K562 (cell line): Measurements from ENCODE around the gene SPAG9. TPM values are rescaled to one million over a fixed set of nuclear protein-coding genes. Genes with fewer than 3 reads are reported as not detected.

Experiments used
- ADNP ChIP-seq: fragments of 200-800 bp; sonication (Bioruptor generic); IDR thresholded peaks from 2 replicates; pipeline ENCODE4 v1.6.1; 2016; ENCODE audit warnings: missing genetic modification characterization, missing compliant biosample characterization
- BRD9 ChIP-seq: fragments of 450-650 bp; IDR thresholded peaks from 2 replicates; pipeline ENCODE4 v1.6.1; 2018; ENCODE audit warnings: low read depth; ENCODE audit not compliant: partially characterized antibody
- CREB5 ChIP-seq: fragments of 250-450 bp; sonication (Bioruptor Pico); IDR thresholded peaks from 2 replicates; pipeline ENCODE4 v1.5.0; 2020; ENCODE audit warnings: mild to moderate bottlenecking
- ERF ChIP-seq: fragments of 450-650 bp; formaldehyde crosslinking; IDR thresholded peaks from 2 replicates; pipeline ENCODE4 v1.4.0; 2020; ENCODE audit warnings: mild to moderate bottlenecking, mixed read lengths
- ETS2 ChIP-seq: IDR thresholded peaks from 2 replicates; pipeline ENCODE4 v1.6.1; 2016; ENCODE audit warnings: borderline replicate concordance, missing genetic modification characterization, mild to moderate bottlenecking, moderate library complexity, missing compliant biosample characterization; ENCODE audit not compliant: poor library complexity, severe bottlenecking
- ETV1 ChIP-seq: fragments of 450-650 bp; conservative IDR thresholded peaks from 2 replicates; pipeline ENCODE4 v1.6.1; 2016; ENCODE audit warnings: missing genetic modification characterization, control low read depth, low read depth, missing compliant biosample characterization
- ETV5 ChIP-seq: sonication (generic); formaldehyde crosslinking; IDR thresholded peaks from 2 replicates; pipeline ENCODE4 v1.4.0; 2020; ENCODE audit warnings: low read depth, mild to moderate bottlenecking, missing genetic modification reagents
- FOSL1 ChIP-seq: fragments of 200-800 bp; sonication (Bioruptor generic); conservative IDR thresholded peaks from 2 replicates; pipeline ENCODE4 v1.6.1; 2016; ENCODE audit warnings: missing genetic modification characterization, missing compliant biosample characterization
- FOXK1 ChIP-seq: sonication (generic); formaldehyde crosslinking; IDR thresholded peaks from 2 replicates; pipeline ENCODE4 v1.8.0; 2022; ENCODE audit warnings: missing genetic modification reagents, mild to moderate bottlenecking, borderline replicate concordance
- GABPA ChIP-seq: fragments of 200-800 bp; sonication (Bioruptor generic); conservative IDR thresholded peaks from 2 replicates; pipeline ENCODE4 v1.6.1; 2016; ENCODE audit warnings: low read depth, missing genetic modification characterization, missing compliant biosample characterization
- HNRNPH1 ChIP-seq: fragments of 200-400 bp; formaldehyde crosslinking; optimal IDR thresholded peaks from 2 replicates; pipeline ENCODE3; 2017; ENCODE audit warnings: low read depth, mild to moderate bottlenecking, low read length, moderate library complexity
- JUND ChIP-seq, 2 experiments: IDR thresholded peaks; 2 replicates in 1 of 2; 3 replicates in 1 of 2; pipeline ENCODE4 v1.6.1; 2011; ENCODE audit warnings: borderline replicate concordance in 2 of 2, low read depth in 2 of 2, low read length in 2 of 2, improper control_type of control experiment in 1 of 2, missing biosample characterization in 1 of 2, missing genetic modification characterization in 1 of 2, missing genetic modification reagents in 1 of 2
- PHF20 ChIP-seq: fragments of 450-650 bp; IDR thresholded peaks from 2 replicates; pipeline ENCODE4 v1.6.1; 2018; ENCODE audit not compliant: partially characterized antibody
- RBM25 ChIP-seq: fragments of 200-400 bp; formaldehyde crosslinking; IDR thresholded peaks from 2 replicates; pipeline ENCODE4 v1.6.1; 2018; ENCODE audit warnings: low read length, low read depth, moderate library complexity; ENCODE audit not compliant: severe bottlenecking
- THRA ChIP-seq: fragments of 450-650 bp; IDR thresholded peaks from 2 replicates; pipeline ENCODE4 v1.6.1; 2017; ENCODE audit warnings: mild to moderate bottlenecking, moderate library complexity
- TSC22D4 ChIP-seq: fragments of 450-650 bp; IDR thresholded peaks from 2 replicates; pipeline ENCODE4 v1.6.1; 2016; ENCODE audit warnings: missing genetic modification characterization, missing biosample characterization, control low read depth
- XRCC4 ChIP-seq: IDR thresholded peaks from one replicate; pipeline ENCODE4 v1.6.1; 2011; ENCODE audit not compliant: insufficient read depth, insufficient read length; ENCODE audit errors: extremely low read depth
- ZBED1 ChIP-seq: IDR thresholded peaks from 2 replicates; pipeline ENCODE4 v1.6.1; 2014
- ZBTB49 ChIP-seq: sonication (generic); formaldehyde crosslinking; IDR thresholded peaks from 2 replicates; pipeline ENCODE4 v1.8.0; 2022; ENCODE audit warnings: missing genetic modification reagents, mild to moderate bottlenecking, borderline replicate concordance
- ZC3H4 ChIP-seq: sonication (generic); formaldehyde crosslinking; IDR thresholded peaks from 2 replicates; pipeline ENCODE4 v1.9.0; 2021; ENCODE audit warnings: missing genetic modification reagents, borderline replicate concordance
- ZNF354B ChIP-seq: fragments of 250-450 bp; sonication (Bioruptor Pico); IDR thresholded peaks from 2 replicates; pipeline ENCODE4 v1.4.0; 2020
- ZNF785 ChIP-seq: fragments of 250-450 bp; sonication (Bioruptor Pico); IDR thresholded peaks from 2 replicates; pipeline ENCODE4 v1.4.0; 2020; ENCODE audit warnings: mild to moderate bottlenecking
- polyA plus RNA-seq, 8 experiments: library from polyadenylated mRNA; depleted of rRNA in 4 of 8; stranded (reverse) in 5 of 8; unstranded in 3 of 8; fragments of >200 nt; fragmentation: Nextera tagmentation in 2 of 8; fragmentation: Illumina TruSeq in 1 of 8; extraction: Ambion mirVana in 2 of 8; extraction: Trizol in 1 of 8; gene quantifications; 2 replicates each; pipeline versions ENCODE4 v1.2.1 to v1.2.3, GENCODE V29; 2011 to 2014; ENCODE audit warnings: inconsistent platforms in 1 of 8, missing spikeins in 1 of 8
- total RNA-seq, 7 experiments: library from RNA; depleted of rRNA in 6 of 7; stranded (reverse); fragments of >200 nt in 6 of 7; fragmentation: Illumina TruSeq in 2 of 7; extraction: Trizol in 2 of 7; gene quantifications; 2 replicates each; pipeline versions ENCODE4 v1.2.1 to v1.2.3, GENCODE V29; 2011 to 2021; ENCODE audit warnings: low replicate concordance in 1 of 7

Gene SPAG9
- total and polyA plus RNA-seq, 9 of the 15 experiments (the other 6 are each of a cell fraction or from before 2014, with no cell fraction given): 12.2 to 99.2 (median 58.2) TPM

GRCh38 chr17:50944902-50945720 lies 175.6 kb downstream of the SPAG9 start (continued):
- TF ChIP-seq ETV5 (CRISPR knock-in tag): no peak
- TF ChIP-seq JUND (IDR thresholded peaks at IDR 0.05; ENCODE audit: borderline replicate concordance, low read depth, low read length): no peak
- TF ChIP-seq JUND (tag; IDR thresholded peaks at IDR 0.05; ENCODE audit: borderline replicate concordance, low read depth, low read length): no peak
- no peak for TF ChIP-seq FOXK1
- 0 out of 2 replicates have a peak, but pooled peaks have one; percentile 25 for TF ChIP-seq ADNP
- no peak for TF ChIP-seq CREB5 (CRISPR knock-in tag)
- TF ChIP-seq ZBTB49 (CRISPR knock-in tag): no peak
- TF ChIP-seq PHF20: no peak
- TF ChIP-seq ERF: no peak
- no peak; the same call in 1 of the 2 replicates for TF ChIP-seq GABPA (tag)
- no peak for TF ChIP-seq ETS2
- no peak for TF ChIP-seq ZC3H4
- TF ChIP-seq THRA: no peak
- no peak for TF ChIP-seq TSC22D4 (tag)
- TF ChIP-seq XRCC4: no peak
- no peak for TF ChIP-seq ZBED1
- no peak for TF ChIP-seq RBM25
- no peak for TF ChIP-seq ZNF354B (CRISPR knock-in tag)
- no peak for TF ChIP-seq ZNF785 (CRISPR knock-in tag)
- TF ChIP-seq FOSL1 (tag): 0 out of 2 replicates have a peak, but pooled peaks have one; percentile 7
- TF ChIP-seq HNRNPH1: no peak
- no peak for TF ChIP-seq ETV1 (tag)
- TF ChIP-seq BRD9: no peak
